Hematopoietic multipotent progenitor cell treated with erythropoietin and hydrocortisone succinate and interleukin-3 and kit ligand, for 17 days (in vitro differentiated cells): ENCODE results near the gene CCR5.
A peak's percentile ranks its signal among the peaks of the same experiment; 100 is the strongest.

ENCODE experiments used
- DNase-seq: peaks from one replicate; pipeline ENCODE4 v3.0.0-alpha.2; 2015; ENCODE audit warnings: low spot score

The CCR5 gene

DNA sequence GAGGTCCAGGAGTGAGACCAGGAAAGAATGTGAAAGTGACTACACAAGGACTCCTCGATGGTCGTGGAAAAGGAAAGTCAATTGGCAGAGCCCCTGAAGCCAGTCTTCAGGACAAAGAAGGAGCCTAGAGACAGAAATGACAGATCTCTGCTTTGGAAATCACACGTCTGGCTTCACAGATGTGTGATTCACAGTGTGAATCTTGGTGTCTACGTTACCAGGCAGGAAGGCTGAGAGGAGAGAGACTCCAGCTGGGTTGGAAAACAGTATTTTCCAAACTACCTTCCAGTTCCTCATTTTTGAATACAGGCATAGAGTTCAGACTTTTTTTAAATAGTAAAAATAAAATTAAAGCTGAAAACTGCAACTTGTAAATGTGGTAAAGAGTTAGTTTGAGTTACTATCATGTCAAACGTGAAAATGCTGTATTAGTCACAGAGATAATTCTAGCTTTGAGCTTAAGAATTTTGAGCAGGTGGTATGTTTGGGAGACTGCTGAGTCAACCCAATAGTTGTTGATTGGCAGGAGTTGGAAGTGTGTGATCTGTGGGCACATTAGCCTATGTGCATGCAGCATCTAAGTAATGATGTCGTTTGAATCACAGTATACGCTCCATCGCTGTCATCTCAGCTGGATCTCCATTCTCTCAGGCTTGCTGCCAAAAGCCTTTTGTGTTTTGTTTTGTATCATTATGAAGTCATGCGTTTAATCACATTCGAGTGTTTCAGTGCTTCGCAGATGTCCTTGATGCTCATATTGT is 10.8 kb upstream of the CCR5 start:
- DNase-seq, result no peak

DNA sequence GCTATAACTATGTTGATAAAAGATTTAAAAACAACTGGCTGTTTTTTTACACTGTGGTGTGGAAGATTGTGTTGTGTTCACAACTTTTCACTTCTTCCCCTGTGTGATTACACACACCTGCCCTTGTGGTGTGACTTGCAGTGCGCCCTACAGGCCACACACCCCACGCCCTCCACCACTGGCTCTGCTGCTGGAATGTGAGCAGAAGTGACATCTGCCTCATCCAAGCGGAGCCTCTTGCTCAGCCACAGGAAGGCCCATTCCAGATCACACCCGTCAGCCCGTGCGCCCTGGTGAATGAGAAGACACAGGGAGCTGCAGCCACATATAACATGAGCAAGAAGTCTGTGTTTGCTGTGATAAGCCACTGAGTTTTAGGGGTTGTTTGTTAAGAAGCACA is 9.8 kb upstream of the CCR5 start:
- no peak for DNase-seq

DNA sequence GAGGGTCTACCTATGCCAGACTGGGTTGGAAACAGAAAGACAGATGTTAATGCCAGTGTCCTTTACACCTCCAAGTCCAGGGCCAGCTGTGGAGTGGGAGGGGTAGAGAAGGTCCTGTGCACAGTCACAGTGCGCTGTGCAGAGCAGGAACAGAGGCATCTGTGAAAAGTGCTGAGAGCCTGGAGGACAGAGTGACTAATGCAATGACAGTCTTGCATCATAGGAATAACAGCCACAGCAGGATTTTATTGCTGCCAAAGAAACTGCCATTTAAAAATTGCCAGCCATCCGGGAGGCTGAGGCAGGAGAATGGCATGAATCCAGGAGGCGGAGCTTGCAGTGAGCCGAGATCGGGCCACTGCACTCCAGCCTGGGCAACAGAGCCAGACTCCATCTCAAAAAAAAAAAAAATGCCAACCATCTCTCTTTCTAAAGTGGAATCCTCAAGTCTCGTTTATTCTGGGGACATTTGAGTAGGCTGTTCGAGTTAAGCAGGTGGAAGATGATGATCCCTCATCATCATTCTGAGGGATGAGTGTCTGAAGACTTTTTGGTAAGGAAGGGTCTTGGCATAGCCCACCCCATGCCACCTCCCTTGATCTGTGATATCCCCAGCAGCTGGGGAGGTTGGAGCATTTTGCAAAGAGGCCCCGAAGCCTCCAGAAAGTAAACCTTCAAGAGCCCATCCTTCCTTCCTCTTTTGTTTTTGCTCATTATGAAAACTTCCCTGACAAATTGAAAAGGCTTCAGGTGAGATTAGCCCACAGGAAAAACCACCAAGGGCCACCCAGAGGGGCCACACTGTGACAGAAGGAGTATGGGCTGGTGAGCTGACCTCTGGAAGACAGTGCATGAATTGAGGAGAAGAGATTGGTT is 9.1 kb upstream of the CCR5 start:
- no peak for DNase-seq

DNA sequence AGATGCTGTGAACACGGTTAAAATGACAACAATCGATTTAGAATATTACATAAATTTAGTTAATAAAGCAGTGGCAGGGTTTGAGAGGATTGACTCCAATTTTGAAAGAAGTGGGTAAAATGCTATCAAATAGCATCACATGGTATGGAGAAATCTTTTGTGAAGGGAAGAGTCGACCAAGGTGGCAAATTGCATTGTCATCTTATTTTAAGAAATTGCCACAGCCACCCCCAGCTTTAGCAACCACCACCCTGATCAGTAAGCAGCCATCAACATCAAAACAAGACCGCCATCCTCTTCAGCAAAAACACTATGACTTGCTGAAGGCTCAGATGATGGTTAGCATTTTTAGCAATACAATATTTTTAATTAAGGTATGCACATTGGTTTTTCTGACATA is 5.7 kb upstream of the CCR5 start:
- no peak for DNase-seq

DNA sequence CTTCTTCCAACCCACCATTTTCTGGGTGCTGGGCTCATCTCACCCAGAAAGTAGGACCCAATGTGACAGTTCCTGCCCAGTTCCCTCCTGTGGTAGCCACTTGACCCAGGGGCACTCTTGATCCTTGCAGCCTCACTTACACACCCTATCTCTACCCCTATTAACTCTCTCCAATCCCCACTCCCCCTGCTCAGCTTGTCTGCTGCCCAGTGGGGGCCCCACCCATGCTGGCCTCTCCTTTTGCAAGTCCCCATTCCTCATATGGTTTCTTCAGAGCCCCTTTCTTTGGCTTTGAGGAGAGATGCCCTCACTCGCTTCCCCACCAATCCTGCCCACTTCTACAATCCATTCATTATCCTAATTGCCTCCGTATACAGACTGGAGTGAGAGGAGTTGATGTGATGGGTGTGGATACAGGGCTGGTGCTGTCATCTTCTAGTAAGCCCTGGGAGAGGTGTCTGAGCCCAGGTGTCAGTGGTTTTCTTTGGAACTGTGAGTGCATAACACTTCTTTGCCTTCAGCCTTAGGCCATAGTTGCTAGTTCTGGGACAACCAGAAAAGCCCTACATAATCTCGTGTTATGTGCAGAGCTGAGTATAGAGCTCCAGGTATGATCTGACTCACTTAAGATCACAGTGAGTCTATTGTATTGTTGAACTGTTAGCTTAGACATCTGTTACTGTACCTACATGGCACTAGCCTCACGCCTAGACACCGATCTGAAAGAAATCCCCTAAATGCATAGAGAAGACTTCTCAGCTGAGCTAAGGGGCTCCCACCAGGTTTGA is 4.8 kb upstream of the CCR5 start:
- DNase-seq, result no peak

DNA sequence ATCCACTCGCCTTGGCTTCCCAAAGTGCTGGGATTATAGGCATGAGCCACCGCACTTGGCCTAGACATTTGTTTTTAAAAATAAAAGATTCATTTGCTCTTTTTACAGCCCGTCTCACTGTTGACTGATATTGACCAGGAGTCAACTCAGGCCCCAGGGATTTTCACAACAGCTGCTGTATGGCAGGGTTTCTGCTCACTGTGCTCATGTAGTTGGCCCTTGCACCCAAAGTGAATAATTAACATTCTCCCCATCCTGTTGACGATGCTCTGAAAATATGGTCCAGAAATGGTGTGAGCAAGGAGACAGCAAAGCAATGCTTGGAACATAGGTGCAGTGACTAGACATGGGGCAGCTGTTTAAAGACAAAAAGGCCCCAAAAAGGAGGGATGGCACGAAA is 2.9 kb upstream of the CCR5 start:
- DNase-seq, result no peak

DNA sequence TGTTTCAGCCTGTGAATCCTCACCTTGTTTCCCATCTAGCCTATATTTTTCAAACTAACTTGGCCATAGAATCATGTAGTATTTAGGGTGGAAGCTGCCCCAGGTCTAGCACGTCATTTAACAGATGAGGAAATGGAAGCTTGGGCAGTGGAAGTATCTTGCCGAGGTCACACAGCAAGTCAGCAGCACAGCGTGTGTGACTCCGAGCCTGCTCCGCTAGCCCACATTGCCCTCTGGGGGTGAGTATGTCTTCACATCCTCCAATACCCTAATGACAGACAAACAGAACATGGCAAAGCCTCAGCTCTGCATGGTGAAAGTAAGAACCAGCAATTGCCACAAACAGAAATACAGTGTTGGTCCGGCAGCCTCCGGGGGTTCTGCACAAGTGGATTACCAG is 2.2 kb upstream of the CCR5 start:
- no peak for DNase-seq

DNA sequence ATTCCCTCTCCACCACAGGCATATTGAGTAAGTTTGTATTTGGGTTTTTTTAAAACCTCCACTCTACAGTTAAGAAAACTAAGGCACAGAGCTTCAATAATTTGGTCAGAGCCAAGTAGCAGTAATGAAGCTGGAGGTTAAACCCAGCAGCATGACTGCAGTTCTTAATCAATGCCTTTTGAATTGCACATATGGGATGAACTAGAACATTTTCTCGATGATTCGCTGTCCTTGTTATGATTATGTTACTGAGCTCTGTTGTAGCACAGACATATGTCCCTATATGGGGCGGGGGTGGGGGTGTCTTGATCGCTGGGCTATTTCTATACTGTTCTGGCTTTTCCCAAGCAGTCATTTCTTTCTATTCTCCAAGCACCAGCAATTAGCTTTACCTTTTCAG is 1.6 kb upstream of the CCR5 start:
- no peak for DNase-seq

DNA sequence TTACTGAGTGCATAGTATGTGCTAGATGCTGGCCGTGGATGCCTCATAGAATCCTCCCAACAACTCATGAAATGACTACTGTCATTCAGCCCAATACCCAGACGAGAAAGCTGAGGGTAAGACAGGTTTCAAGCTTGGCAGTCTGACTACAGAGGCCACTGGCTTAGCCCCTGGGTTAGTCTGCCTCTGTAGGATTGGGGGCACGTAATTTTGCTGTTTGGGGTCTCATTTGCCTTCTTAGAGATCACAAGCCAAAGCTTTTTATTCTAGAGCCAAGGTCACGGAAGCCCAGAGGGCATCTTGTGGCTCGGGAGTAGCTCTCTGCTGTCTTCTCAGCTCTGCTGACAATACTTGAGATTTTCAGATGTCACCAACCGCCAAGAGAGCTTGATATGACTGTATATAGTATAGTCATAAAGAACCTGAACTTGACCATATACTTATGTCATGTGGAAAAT is 1.0 kb upstream of the CCR5 start:
- no peak for DNase-seq

DNA sequence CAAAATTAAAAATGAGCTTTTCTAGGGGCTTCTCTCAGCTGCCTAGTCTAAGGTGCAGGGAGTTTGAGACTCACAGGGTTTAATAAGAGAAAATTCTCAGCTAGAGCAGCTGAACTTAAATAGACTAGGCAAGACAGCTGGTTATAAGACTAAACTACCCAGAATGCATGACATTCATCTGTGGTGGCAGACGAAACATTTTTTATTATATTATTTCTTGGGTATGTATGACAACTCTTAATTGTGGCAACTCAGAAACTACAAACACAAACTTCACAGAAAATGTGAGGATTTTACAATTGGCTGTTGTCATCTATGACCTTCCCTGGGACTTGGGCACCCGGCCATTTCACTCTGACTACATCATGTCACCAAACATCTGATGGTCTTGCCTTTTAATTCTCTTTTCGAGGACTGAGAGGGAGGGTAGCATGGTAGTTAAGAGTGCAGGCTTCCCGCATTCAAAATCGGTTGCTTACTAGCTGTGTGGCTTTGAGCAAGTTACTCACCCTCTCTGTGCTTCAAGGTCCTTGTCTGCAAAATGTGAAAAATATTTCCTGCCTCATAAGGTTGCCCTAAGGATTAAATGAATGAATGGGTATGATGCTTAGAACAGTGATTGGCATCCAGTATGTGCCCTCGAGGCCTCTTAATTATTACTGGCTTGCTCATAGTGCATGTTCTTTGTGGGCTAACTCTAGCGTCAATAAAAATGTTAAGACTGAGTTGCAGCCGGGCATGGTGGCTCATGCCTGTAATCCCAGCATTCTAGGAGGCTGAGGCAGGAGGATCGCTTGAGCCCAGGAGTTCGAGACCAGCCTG is 984 bp downstream of the CCR5 start:
- DNase-seq, result no peak

DNA sequence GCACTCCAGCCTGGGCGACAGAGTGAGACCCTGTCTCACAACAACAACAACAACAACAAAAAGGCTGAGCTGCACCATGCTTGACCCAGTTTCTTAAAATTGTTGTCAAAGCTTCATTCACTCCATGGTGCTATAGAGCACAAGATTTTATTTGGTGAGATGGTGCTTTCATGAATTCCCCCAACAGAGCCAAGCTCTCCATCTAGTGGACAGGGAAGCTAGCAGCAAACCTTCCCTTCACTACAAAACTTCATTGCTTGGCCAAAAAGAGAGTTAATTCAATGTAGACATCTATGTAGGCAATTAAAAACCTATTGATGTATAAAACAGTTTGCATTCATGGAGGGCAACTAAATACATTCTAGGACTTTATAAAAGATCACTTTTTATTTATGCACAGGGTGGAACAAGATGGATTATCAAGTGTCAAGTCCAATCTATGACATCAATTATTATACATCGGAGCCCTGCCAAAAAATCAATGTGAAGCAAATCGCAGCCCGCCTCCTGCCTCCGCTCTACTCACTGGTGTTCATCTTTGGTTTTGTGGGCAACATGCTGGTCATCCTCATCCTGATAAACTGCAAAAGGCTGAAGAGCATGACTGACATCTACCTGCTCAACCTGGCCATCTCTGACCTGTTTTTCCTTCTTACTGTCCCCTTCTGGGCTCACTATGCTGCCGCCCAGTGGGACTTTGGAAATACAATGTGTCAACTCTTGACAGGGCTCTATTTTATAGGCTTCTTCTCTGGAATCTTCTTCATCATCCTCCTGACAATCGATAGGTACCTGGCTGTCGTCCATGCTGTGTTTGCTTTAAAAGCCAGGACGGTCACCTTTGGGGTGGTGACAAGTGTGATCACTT is 2.0 kb downstream of the CCR5 start:
- no peak for DNase-seq

DNA sequence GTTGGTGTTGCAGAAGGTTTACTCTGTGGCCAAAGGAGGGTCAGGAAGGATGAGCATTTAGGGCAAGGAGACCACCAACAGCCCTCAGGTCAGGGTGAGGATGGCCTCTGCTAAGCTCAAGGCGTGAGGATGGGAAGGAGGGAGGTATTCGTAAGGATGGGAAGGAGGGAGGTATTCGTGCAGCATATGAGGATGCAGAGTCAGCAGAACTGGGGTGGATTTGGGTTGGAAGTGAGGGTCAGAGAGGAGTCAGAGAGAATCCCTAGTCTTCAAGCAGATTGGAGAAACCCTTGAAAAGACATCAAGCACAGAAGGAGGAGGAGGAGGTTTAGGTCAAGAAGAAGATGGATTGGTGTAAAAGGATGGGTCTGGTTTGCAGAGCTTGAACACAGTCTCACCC is 4.0 kb downstream of the CCR5 start:
- DNase-seq, result no peak

DNA sequence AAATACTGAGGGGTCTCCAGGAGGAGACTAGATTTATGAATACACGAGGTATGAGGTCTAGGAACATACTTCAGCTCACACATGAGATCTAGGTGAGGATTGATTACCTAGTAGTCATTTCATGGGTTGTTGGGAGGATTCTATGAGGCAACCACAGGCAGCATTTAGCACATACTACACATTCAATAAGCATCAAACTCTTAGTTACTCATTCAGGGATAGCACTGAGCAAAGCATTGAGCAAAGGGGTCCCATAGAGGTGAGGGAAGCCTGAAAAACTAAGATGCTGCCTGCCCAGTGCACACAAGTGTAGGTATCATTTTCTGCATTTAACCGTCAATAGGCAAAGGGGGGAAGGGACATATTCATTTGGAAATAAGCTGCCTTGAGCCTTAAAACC is 4.5 kb downstream of the CCR5 start:
- DNase-seq, result no peak

DNA sequence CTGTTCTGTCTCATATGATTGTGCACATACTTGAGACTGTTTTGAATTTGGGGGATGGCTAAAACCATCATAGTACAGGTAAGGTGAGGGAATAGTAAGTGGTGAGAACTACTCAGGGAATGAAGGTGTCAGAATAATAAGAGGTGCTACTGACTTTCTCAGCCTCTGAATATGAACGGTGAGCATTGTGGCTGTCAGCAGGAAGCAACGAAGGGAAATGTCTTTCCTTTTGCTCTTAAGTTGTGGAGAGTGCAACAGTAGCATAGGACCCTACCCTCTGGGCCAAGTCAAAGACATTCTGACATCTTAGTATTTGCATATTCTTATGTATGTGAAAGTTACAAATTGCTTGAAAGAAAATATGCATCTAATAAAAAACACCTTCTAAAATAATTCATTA is 5.1 kb downstream of the CCR5 start:
- no peak for DNase-seq

DNA sequence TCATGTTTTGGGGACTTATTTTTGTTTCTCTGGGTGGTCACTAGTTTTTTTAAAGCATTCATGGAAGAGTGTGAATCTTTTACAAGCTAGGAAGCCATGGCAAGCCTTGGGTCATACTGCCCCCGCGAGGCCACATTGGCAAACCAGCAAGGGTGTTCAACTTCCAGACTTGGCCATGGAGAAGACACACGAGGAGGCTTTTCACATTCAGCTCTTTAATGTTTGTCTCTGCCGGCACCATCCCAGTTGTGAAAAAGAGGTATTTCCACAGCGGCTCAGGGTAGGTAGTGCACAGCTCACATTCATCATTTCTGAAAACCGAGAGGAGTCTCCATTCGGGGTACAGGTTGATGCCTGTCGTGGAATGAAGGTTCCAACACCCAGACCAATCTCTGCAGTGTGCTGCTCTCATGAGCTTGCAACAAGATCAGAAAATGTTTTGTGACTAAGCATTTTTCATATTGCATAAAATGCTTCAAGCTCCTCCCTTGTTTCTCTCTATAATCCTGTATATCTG is 7.7 kb downstream of the CCR5 start:
- peak; percentile 62 for DNase-seq

DNA sequence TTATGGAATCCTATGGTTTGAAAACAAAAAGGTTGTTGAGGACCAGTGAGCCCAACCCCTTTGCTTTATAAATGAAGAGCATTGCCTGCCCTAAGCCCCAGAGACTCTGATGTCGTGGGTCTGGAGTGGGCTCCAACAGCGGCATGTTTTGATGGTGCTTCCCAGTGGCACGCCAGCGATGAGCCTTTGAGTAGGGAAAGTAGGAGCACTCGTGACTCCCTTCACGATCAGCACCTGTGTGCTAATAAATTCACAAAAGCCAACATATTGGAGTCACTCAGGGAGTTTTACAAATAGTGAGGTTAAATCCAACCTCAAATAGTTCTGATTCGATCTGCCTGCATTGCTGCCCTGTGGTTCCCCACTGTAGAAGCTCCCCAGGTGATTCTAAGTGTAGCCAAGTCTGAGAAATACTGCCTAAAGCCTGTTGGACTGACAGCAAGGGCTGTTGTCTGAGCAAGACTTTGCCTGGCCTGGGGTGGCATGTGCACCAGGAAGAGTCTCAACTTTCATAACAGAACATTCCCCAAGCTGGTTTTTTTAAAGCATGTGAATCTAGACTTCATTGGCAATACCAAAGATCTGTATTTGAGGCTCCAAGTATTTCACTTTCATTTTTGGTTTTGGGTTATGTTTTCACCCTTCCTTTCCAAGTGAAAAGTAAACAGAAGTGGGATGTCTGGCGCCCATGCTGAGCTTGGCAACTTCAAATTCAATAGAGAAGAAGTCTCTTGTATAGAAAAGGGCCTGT is 9.9 kb downstream of the CCR5 start:
- no peak for DNase-seq

DNA sequence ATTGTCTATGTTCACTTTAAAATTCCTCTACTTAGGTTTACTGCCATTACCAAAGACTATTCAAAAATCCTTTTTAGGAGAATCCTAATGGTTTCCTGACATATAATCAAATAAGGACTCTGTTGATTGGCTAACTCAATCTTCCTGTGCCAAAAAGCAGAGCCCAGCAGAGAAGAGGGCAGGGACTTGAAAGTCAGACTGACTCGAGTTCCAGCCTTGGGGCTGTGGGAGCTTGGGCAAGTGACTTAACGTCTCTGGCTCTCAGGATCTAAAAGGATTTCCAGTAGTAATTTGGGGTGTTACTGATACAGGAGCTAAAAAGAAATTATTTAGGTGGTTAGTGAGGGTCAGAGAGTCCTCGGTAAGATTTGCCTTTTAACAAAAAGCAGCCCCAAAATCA is 10.9 kb downstream of the CCR5 start:
- DNase-seq, result no peak

DNA sequence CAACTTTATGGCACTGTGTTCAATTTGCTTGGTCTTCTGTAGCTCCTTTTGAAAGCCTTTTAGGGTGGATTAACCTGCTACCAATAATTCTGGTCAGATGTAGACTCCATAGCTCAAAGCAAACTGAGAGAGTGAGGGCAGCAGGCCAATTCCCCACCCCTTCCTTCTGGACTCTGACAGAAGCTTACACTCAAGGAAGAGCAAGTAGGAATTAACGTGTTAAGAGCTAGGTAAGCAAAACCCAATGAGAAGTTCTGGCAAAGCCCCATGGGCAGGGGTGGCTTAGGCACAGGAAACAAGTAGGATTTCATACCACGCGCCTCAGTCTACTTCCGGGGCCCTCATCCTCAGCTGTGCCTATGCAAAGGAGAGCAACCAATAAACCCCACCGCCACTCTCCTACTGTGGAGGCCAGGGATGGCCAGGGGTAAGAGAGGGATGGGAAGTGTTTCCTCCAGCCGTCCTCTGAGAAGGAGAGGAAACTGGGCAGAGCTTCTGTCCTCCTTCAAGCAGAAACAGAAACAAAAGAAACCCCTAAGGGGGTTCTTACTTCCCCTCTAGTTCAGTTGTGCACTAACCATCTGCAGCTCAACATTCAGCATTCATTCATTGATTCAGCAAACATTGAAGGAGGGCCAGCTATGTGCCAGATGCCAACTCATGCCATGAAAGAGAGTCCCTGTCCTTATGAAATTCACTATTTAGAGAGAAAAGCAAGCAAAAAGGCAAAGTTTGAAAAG is 12.6 kb downstream of the CCR5 start:
- no peak for DNase-seq

DNA sequence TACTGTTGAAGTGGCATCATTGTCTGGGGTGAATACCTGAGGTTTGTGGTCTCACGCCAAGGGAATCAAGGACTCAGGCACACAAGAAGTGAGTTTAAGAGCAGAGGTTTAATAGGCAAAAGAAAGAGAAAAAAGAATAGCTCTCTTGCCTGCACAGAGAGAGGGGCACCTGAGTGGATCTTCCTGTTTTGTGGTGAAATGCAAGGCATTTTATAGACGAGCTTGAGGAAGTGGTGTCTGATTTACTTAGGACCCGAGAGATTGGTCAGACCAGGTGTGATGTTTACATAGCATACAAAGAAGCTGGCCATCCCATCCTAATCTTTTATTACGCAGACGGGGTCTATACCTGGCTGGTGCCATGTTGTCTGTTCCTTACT is 13.2 kb downstream of the CCR5 start:
- DNase-seq, result no peak
